Measurements from ENCODE around the gene CILP.

CILP gene

GRCh38 chr15:65147902-65148301 lies 63.4 kb downstream of the CILP start:
- DNase-seq (ENCODE audit: low read depth) = no peak

GRCh38 chr15:65146438-65146837 lies 64.8 kb downstream of the CILP start:
- no peak for DNase-seq (ENCODE audit: low read depth)

All from fibroblast of gingiva (primary cell).